ENCODE data around the gene SEC11C. TPM values are rescaled to one million over a fixed set of nuclear protein-coding genes. Genes with fewer than 3 reads are reported as not detected.
A peak's percentile ranks its signal among the peaks of the same experiment; 100 is the strongest.
"Not testable (repeated sequence)": the region's sequence is repeated elsewhere in the genome, so short reads cannot be mapped to it uniquely, and the experiment has no call there.

SEC11C gene
- total RNA-seq, 2 experiments from 2014 or later = 45.7 to 48.8 TPM

- H3K4me1 Mint-ChIP-seq (ENCODE audit: low read depth) = peaks cover 44% of the 10 kb centered on the region
- no peak for DNase-seq
- ATAC-seq = no peak
- no peak for TF ChIP-seq CTCF (IDR thresholded peaks at IDR 0.05)
- H3K9me3 Mint-ChIP-seq = no peaks in the 10 kb centered on the region
- CTCF ChIA-PET = interaction anchor here (1.3 to 1.6 kb wide), 4 partner anchors 11 to 262 kb away, joined by 3 to 5 read pairs (median 4); no protein-coding TSS in a partner anchor
- peak overlapping the region; percentile 87 for H3K27ac Mint-ChIP-seq
- intact Hi-C loops (cut with micrococcal nuclease) = no loop called here
- POLR2A ChIA-PET = interaction anchor here (1.0 to 1.3 kb wide), 3 partner anchors 9 to 219 kb away, joined by 3 to 8 read pairs (median 5); partner anchors contain the start of gene LMAN1
- peak overlapping the region; percentile 94 for H3K4me3 Mint-ChIP-seq
- peaks cover 3% of the 10 kb centered on the region for H3K36me3 Mint-ChIP-seq (ENCODE audit: low read depth)
- H3K27me3 Mint-ChIP-seq = peaks cover 4% of the 10 kb centered on the region
These were observed 710 bp downstream of the SEC11C start for GRCh38 chr18:59140302-59140885.

GRCh38 chr18:59141294-59142068 lies 1.8 kb downstream of the SEC11C start:
- H3K4me1 Mint-ChIP-seq (ENCODE audit: low read depth) = peaks cover 52% of the 10 kb centered on the region

GRCh38 chr18:59142274-59142673 lies 2.6 kb downstream of the SEC11C start:
- intact Hi-C loops (cut with micrococcal nuclease) = no loop called here
- Mint-ChIP-seq H3K4me1 (ENCODE audit: low read depth) (peaks cover 56% of the 10 kb centered on the region), H3K9me3 (no peaks in the 10 kb centered on the region), H3K4me3 (peak overlapping the region; percentile 94), H3K36me3 (ENCODE audit: low read depth) (peaks cover 5% of the 10 kb centered on the region), H3K27ac (peak overlapping the region; percentile 80), H3K27me3 (no peaks in the 10 kb centered on the region)
- DNase-seq (peak; percentile 52), ATAC-seq (no peak)
- ChIA-PET POLR2A (interaction anchor here (0.9 kb wide), 1 partner anchor 10 kb away, joined by 4 read pairs; no protein-coding TSS in a partner anchor), CTCF (interaction anchor here (1.1 kb wide), 1 partner anchor 374 kb away, joined by 4 read pairs; no protein-coding TSS in a partner anchor)
- TF ChIP-seq CTCF (IDR thresholded peaks at IDR 0.05) = no peak

More at GRCh38 chr18:59141294-59142068, 1.8 kb downstream of the SEC11C start:
- POLR2A ChIA-PET = interaction anchor here (0.9 to 1.1 kb wide), 4 partner anchors 9 to 218 kb away, joined by 3 to 5 read pairs (median 4); partner anchors contain the start of gene LMAN1
- DNase-seq (no peak), ATAC-seq (no peak)
- CTCF ChIA-PET = interaction anchor here (0.9 to 1.6 kb wide), 6 partner anchors 10 to 373 kb away, joined by 3 to 5 read pairs (median 4); no protein-coding TSS in a partner anchor
- Mint-ChIP-seq H3K27ac (peak overlapping the region; percentile 80), H3K4me3 (peak overlapping the region; percentile 94), H3K9me3 (no peaks in the 10 kb centered on the region), H3K36me3 (ENCODE audit: low read depth) (peaks cover 4% of the 10 kb centered on the region), H3K27me3 (no peaks in the 10 kb centered on the region)
- intact Hi-C loops (cut with micrococcal nuclease) = no loop called here
- TF ChIP-seq CTCF (IDR thresholded peaks at IDR 0.05) = no peak

GRCh38 chr18:59142800-59143416 lies 3.2 kb downstream of the SEC11C start:
- H3K4me1 Mint-ChIP-seq (ENCODE audit: low read depth) = peaks cover 60% of the 10 kb centered on the region
- H3K36me3 Mint-ChIP-seq (ENCODE audit: low read depth); intact Hi-C loops (cut with micrococcal nuclease); DNase-seq; ATAC-seq; H3K27me3 Mint-ChIP-seq; H3K9me3 Mint-ChIP-seq; CTCF ChIA-PET: not testable (repeated sequence)
- H3K27ac Mint-ChIP-seq = peak overlapping the region; percentile 80
- peak overlapping the region; percentile 94 for H3K4me3 Mint-ChIP-seq
- POLR2A ChIA-PET = interaction anchor here (0.9 kb wide), 1 partner anchor 11 kb away, joined by 4 read pairs; no protein-coding TSS in a partner anchor

- CTCF ChIA-PET = no interaction called here
These were observed 3.8 kb downstream of the SEC11C start for GRCh38 chr18:59143441-59143840.

More at GRCh38 chr18:59143441-59143840, 3.8 kb downstream of the SEC11C start:
- Mint-ChIP-seq H3K27ac (peak overlapping the region; percentile 78), H3K4me3 (peak overlapping the region; percentile 27), H3K4me1 (ENCODE audit: low read depth) (peaks cover 64% of the 10 kb centered on the region), H3K9me3 (no peaks in the 10 kb centered on the region), H3K27me3 (no peaks in the 10 kb centered on the region), H3K36me3 (ENCODE audit: low read depth) (peaks cover 5% of the 10 kb centered on the region)
- DNase-seq (no peak), ATAC-seq (no peak)
- TF ChIP-seq CTCF (IDR thresholded peaks at IDR 0.05) = no peak
- POLR2A ChIA-PET = no interaction called here
- intact Hi-C loops (cut with micrococcal nuclease) = no loop called here
